Karpas-422 (cell line): ENCODE data around the gene SAMD1. TPM values are rescaled to one million over a fixed set of nuclear protein-coding genes. Genes with fewer than 3 reads are reported as not detected.
A peak's percentile ranks its signal among the peaks of the same experiment; 100 is the strongest.

Experiments
- DNase-seq: peaks from one replicate; pipeline ENCODE4 v3.0.0-alpha.2; 2015
- H2AFZ ChIP-seq: fragments of 200-600 bp; sonication (generic); 2 replicates; pipeline ENCODE4 v1.6.1; 2014; ENCODE audit warnings: antibody characterized with exemption, low read length, mixed read lengths
- H3K27ac ChIP-seq: fragments of 200-600 bp; sonication (generic); 2 replicates; pipeline ENCODE4 v1.5.1; 2014; ENCODE audit warnings: mild to moderate bottlenecking, low read length, moderate library complexity
- H3K27me3 ChIP-seq: fragments of 200-600 bp; sonication (generic); 2 replicates; pipeline ENCODE4 v1.6.1; 2014; ENCODE audit warnings: low read length, mixed read lengths
- H3K36me3 ChIP-seq: fragments of 200-600 bp; sonication (generic); 2 replicates; pipeline ENCODE4 v1.6.1; 2014; ENCODE audit warnings: low read length, mixed read lengths; ENCODE audit not compliant: insufficient read depth
- H3K4me1 ChIP-seq: fragments of 200-600 bp; sonication (generic); 2 replicates; pipeline ENCODE4 v1.6.1; 2014; ENCODE audit warnings: mild to moderate bottlenecking, low read length, mixed read lengths
- H3K4me2 ChIP-seq: fragments of 200-600 bp; sonication (generic); 2 replicates; pipeline ENCODE4 v1.6.1; 2014; ENCODE audit warnings: low read length, low read depth, mild to moderate bottlenecking; ENCODE audit not compliant: poor library complexity, severe bottlenecking
- H3K4me3 ChIP-seq: fragments of 200-600 bp; sonication (generic); 2 replicates; pipeline ENCODE4 v1.5.1; 2014; ENCODE audit warnings: mild to moderate bottlenecking, antibody characterized with exemption, low read length, mixed read lengths
- H3K79me2 ChIP-seq: fragments of 200-600 bp; sonication (generic); 2 replicates; pipeline ENCODE4 v1.6.1; 2014; ENCODE audit warnings: mild to moderate bottlenecking, low read length, mixed read lengths
- H3K9ac ChIP-seq: fragments of 200-600 bp; sonication (generic); 2 replicates; pipeline ENCODE4 v1.6.0; 2014; ENCODE audit warnings: low read length
- H3K9me2 ChIP-seq: fragments of 200-600 bp; sonication (generic), shearing (Covaris generic); replicated peaks from 2 replicates; pipeline ENCODE4 v1.6.0; 2014; ENCODE audit warnings: mild to moderate bottlenecking, low read length, moderate library complexity; ENCODE audit not compliant: insufficient read depth
- H3K9me3 ChIP-seq: fragments of 300-700, 200-600 bp; sonication (generic); 2 replicates; pipeline ENCODE4 v1.6.1; 2014; ENCODE audit warnings: low read length, mixed read lengths
- H4K20me1 ChIP-seq: fragments of 200-600 bp; sonication (generic); 2 replicates; pipeline ENCODE4 v1.6.1; 2014; ENCODE audit warnings: mild to moderate bottlenecking, antibody characterized with exemption, low read length, low read depth; ENCODE audit not compliant: insufficient read depth
- total RNA-seq: library from RNA; depleted of rRNA; stranded (reverse); fragments of >200 nt; shearing (Covaris generic); gene quantifications from 2 replicates; pipeline ENCODE4 v1.2.3, GENCODE V29; 2014; ENCODE audit warnings: low replicate concordance

SAMD1 gene
- total RNA-seq, 1 experiment from 2014 or later: 31.8 TPM

GRCh38 chr19:14116918-14117578, 26.5 kb upstream of the SAMD1 start:
- Histone ChIP-seq H3K27me3 (no peaks in the 10 kb centered on the region), H3K27ac (no peak overlapping the region), H3K9me2 (no peaks in the 10 kb centered on the region), H3K36me3 (no peaks in the 10 kb centered on the region; the same call in 1 of the 2 replicates), H3K4me1 (peaks cover 40% of the 10 kb centered on the region), H3K79me2 (peaks cover 40% of the 10 kb centered on the region), H3K4me2 (peak overlapping the region; percentile 96), H3K9ac (peak overlapping the region; percentile 89), H3K4me3 (peak overlapping the region; percentile 96), H4K20me1 (0 out of 2 replicates have a peak, but pooled peaks cover 4% of the 10 kb centered on the region), H2AFZ (no peak overlapping the region), H3K9me3 (no peaks in the 10 kb centered on the region)
- DNase-seq: peak; percentile 52

- no peaks in the 10 kb centered on the region for H3K27me3 ChIP-seq
- H4K20me1 ChIP-seq: 0 out of 2 replicates have a peak, but pooled peaks cover 4% of the 10 kb centered on the region
- H3K9me2 ChIP-seq: no peaks in the 10 kb centered on the region
- H3K9me3 ChIP-seq: no peaks in the 10 kb centered on the region
- peak; percentile 48 for DNase-seq
- peaks cover 40% of the 10 kb centered on the region for H3K4me1 ChIP-seq
- peaks cover 44% of the 10 kb centered on the region for H3K79me2 ChIP-seq
- no peak overlapping the region for H3K27ac ChIP-seq
- peak overlapping the region; percentile 96 for H3K4me3 ChIP-seq
- peak overlapping the region; percentile 89 for H3K9ac ChIP-seq
- no peaks in the 10 kb centered on the region; the same call in 1 of the 2 replicates for H3K36me3 ChIP-seq
- no peak overlapping the region for H2AFZ ChIP-seq
- H3K4me2 ChIP-seq: peak overlapping the region; percentile 96
Observed at GRCh38 chr19:14116525-14116917, 26.0 kb upstream of the SAMD1 start.

- H3K36me3 ChIP-seq: no peaks in the 10 kb centered on the region
- no peaks in the 10 kb centered on the region for H3K9me2 ChIP-seq
- H3K27me3 ChIP-seq: no peaks in the 10 kb centered on the region
- peak overlapping the region; percentile 89 for H3K9ac ChIP-seq
- H3K4me1 ChIP-seq: peaks cover 40% of the 10 kb centered on the region
- H3K27ac ChIP-seq: no peak overlapping the region
- no peak overlapping the region for H2AFZ ChIP-seq
- peak; percentile 32 for DNase-seq
- peak overlapping the region; percentile 96 for H3K4me3 ChIP-seq
- peak overlapping the region; percentile 96 for H3K4me2 ChIP-seq
- peaks cover 48% of the 10 kb centered on the region for H3K79me2 ChIP-seq
- H3K9me3 ChIP-seq: no peaks in the 10 kb centered on the region
- 0 out of 2 replicates have a peak, but pooled peaks cover 4% of the 10 kb centered on the region for H4K20me1 ChIP-seq
Observed at GRCh38 chr19:14115756-14116155, 25.2 kb upstream of the SAMD1 start.

GRCh38 chr19:14114854-14115253, 24.3 kb upstream of the SAMD1 start:
- peak; percentile 83 for DNase-seq
- no peak overlapping the region for H3K27ac ChIP-seq
- no peaks in the 10 kb centered on the region for H3K27me3 ChIP-seq
- H3K4me2 ChIP-seq: peak overlapping the region; percentile 16
- no peak overlapping the region for H2AFZ ChIP-seq
- peaks cover 40% of the 10 kb centered on the region for H3K4me1 ChIP-seq
- H4K20me1 ChIP-seq: 0 out of 2 replicates have a peak, but pooled peaks cover 4% of the 10 kb centered on the region
- H3K79me2 ChIP-seq: peaks cover 55% of the 10 kb centered on the region
- no peak overlapping the region for H3K4me3 ChIP-seq
- H3K9ac ChIP-seq: no peak overlapping the region
- H3K36me3 ChIP-seq: no peaks in the 10 kb centered on the region
- H3K9me3 ChIP-seq: no peaks in the 10 kb centered on the region
- H3K9me2 ChIP-seq: no peaks in the 10 kb centered on the region

- Histone ChIP-seq H3K4me1 (peaks cover 40% of the 10 kb centered on the region), H3K9ac (no peak overlapping the region), H3K9me3 (no peaks in the 10 kb centered on the region), H3K27me3 (no peaks in the 10 kb centered on the region), H3K4me2 (no peak overlapping the region), H3K27ac (no peak overlapping the region), H2AFZ (no peak overlapping the region), H3K36me3 (no peaks in the 10 kb centered on the region), H3K4me3 (peak overlapping the region; percentile 70; the same call in 1 of the 2 replicates), H3K9me2 (no peaks in the 10 kb centered on the region), H4K20me1 (0 out of 2 replicates have a peak, but pooled peaks cover 4% of the 10 kb centered on the region), H3K79me2 (peaks cover 55% of the 10 kb centered on the region)
- DNase-seq: no peak
Observed at GRCh38 chr19:14114439-14114838, 23.9 kb upstream of the SAMD1 start.

- H3K27ac ChIP-seq: no peak overlapping the region
- DNase-seq: peak; percentile 94
- peak overlapping the region; percentile 74 for H3K4me2 ChIP-seq
- H3K4me3 ChIP-seq: peak overlapping the region; percentile 70
- H2AFZ ChIP-seq: 0 out of 2 replicates have a peak overlapping the region, but pooled peaks have one; percentile 28
- H3K79me2 ChIP-seq: peaks cover 55% of the 10 kb centered on the region
- no peaks in the 10 kb centered on the region for H3K9me2 ChIP-seq
- 0 out of 2 replicates have a peak, but pooled peaks cover 4% of the 10 kb centered on the region for H4K20me1 ChIP-seq
- H3K9me3 ChIP-seq: no peaks in the 10 kb centered on the region
- peaks cover 38% of the 10 kb centered on the region for H3K4me1 ChIP-seq
- no peaks in the 10 kb centered on the region for H3K36me3 ChIP-seq
- H3K27me3 ChIP-seq: no peaks in the 10 kb centered on the region
- H3K9ac ChIP-seq: peak overlapping the region; percentile 75
Observed at GRCh38 chr19:14113762-14114414, 23.3 kb upstream of the SAMD1 start.

- Histone ChIP-seq H3K4me1 (peaks cover 32% of the 10 kb centered on the region), H3K36me3 (no peaks in the 10 kb centered on the region), H3K27ac (no peak overlapping the region), H3K9me3 (no peaks in the 10 kb centered on the region), H3K79me2 (peaks cover 55% of the 10 kb centered on the region), H3K4me2 (peak overlapping the region; percentile 74), H3K27me3 (no peaks in the 10 kb centered on the region), H3K9ac (peak overlapping the region; percentile 75), H3K4me3 (peak overlapping the region; percentile 70; the same call in 1 of the 2 replicates), H2AFZ (no peak overlapping the region), H4K20me1 (0 out of 2 replicates have a peak, but pooled peaks cover 4% of the 10 kb centered on the region), H3K9me2 (no peaks in the 10 kb centered on the region)
- DNase-seq: peak; percentile 32
Observed at GRCh38 chr19:14112809-14113385, 22.3 kb upstream of the SAMD1 start.
